Fibroblast of skin of abdomen (primary cell): ENCODE measurements around the gene UBL4A.
"Not testable (repeated sequence)": the region's sequence is repeated elsewhere in the genome, so short reads cannot be mapped to it uniquely, and the experiment has no call there.

Experiments
- DNase-seq: peaks from one replicate; pipeline ENCODE4 v3.0.0-alpha.2; 2013

UBL4A gene

GRCh38 chrX:154507673-154508383, 21.4 kb upstream of the UBL4A start:
- DNase-seq, result no peak

DNA sequence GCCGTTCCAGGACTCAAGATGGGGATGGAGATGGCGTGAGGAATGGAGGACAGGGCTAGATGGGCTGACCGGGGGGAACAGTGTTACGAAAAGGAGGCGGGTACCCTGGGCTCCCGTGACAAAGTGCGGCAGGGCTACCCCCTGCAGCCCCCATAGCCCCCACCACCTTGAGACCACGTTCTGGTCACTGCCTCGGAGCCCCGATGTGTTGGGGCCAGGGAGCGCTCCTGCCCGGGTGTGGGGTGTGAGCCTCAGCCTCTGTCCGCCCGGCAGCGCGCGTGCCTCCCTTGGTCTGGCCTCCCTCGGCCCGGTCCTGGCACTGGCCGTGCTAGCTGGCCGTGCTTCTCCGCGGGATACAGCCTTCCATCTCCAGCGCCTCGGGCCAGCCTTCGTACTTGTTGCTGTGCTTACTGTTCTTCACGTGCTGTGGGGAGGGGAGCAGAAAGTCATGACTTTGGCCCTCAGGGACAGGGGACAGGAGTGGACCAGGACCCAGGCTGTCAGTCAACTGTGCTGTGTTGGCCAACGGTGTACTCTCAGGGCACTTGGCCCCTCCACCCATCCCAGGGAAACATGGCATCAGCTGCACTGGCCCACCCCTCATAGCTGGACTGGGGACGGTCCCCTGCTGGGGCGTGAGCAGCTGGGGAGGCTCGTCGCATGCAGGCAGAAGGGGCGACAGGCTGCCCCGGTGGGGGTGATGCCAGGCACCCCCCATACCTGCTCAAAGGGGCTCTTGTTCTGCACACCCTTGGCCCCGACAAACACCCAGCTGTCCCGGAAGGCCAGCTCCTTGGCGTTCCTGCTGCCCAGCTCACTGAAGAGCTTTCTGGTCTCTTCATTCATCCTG, 20.3 kb upstream of the UBL4A start:
- no peak for DNase-seq

- peak; percentile 23 for DNase-seq
Observed at GRCh38 chrX:154505734-154506133, 19.3 kb upstream of the UBL4A start.

DNA sequence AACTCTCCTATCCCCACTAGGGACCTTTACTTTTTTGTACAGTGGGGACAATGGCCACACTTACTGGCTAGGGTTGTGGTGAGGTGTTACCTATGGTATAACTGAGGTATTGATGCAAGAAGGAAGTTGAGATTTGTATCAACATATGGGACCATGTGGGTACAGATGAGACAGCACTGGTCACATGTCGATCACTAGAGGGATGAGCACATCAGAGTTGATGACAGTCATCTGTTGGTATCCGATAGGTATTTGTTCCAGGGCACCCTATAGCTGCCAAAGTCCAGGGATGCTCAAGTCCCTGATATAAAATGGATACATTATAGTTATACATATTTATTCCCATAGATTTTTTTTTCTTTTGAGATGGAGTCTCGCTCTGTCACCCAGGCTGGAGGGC, 16.6 kb upstream of the UBL4A start:
- DNase-seq, result no peak

DNA sequence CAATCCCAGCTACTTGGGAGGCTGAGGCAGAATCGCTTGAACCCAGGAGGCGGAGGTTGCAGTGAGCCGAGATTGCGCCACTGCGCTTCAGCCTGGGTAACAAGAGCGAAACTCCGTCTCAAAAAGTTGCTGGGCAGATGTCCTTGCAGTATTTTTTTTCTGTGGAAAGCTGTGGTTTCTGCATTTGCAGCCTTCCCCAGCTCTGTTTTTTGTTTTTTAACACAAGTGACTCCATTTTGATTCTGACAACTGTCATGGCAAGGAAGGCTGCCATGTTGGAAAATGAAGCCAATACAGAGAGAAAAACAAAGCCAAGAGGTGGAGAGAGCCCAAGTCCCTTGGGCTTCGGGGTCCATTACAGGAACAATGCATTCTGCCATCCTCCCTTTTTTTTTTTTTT, 15.7 kb upstream of the UBL4A start:
- DNase-seq, result no peak

GRCh38 chrX:154501423-154501822, 15.0 kb upstream of the UBL4A start:
- not testable (repeated sequence) for DNase-seq

- DNase-seq, result not testable (repeated sequence)
Observed at GRCh38 chrX:154496591-154497137, 10.2 kb upstream of the UBL4A start.

DNA sequence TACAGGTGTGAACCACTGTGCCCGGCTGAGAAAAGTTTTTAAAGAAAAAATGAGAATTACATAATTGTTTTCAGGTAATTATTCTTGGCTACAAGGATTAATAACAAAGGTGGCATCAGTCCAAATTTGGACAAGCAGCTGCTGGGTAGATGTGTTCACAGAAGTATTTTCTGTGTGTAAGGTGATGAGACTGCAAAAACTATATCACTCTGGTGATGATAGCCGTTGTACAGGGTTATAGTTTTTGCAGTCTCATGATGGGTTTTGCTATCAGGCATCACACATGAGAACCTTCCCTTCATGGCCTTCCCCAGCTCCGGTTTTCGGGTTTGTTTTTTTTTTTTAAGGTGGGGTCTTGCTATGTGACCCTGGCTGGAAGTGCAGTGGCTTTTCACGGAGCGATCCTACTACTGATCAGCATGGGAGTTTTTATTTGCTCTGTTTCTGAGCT, 9.1 kb upstream of the UBL4A start:
- no peak for DNase-seq

DNA sequence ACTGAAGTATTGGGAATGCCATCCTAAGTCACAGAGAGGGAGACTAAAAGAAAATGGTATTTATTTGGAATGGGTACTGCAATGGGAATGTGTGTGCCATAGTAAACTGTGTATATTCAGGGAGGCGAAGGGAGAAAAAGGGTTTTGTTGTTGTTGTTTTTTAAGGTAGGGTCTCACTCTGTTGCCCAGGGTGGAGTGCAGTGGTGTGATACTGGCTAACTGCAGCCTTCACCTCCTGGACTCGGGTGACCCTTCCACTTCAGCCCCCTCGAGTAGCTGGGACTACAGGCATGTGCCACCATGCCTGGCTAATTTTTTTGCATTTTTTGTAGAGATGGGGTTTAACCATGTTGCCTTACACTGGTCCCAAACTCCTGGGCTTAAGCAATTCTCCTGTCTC, 8.3 kb upstream of the UBL4A start:
- DNase-seq, result no peak

GRCh38 chrX:154490414-154491083, 4.1 kb upstream of the UBL4A start, which contains the start of gene SLC10A3:
Gene SLC10A3, minus strand, starts transcription at chrX:154490629. Its CDS starts 1,689 bp downstream, at chrX:154488940.
- DNase-seq, result peak; percentile 93

DNA sequence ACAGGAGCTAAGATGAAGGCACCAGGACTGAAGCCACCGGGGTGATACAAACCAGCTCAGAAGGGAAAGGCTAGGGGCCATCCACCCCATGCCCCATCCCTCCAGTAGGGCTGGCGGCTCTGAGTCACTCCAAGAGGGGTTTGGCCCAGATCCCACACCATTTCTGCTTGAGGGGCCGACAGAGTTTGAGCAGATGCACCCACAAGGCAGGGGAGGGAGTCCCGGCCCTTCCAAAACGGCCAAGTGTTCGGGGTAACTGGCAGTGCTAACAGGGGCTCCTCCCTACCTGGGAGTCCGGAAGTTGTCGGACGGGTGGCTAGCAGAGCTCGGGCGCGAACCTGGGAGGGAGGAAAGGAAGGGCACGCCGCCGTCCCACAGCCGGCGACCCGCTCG, 3.6 kb upstream of the UBL4A start:
- DNase-seq, result peak; percentile 50

- no peak for DNase-seq
Observed at GRCh38 chrX:154489182-154489581, 2.8 kb upstream of the UBL4A start.

GRCh38 chrX:154488336-154489075, 2.1 kb upstream of the UBL4A start:
- no peak for DNase-seq

GRCh38 chrX:154487518-154488290, 1.3 kb upstream of the UBL4A start:
- DNase-seq, result no peak

- no peak for DNase-seq
Observed at GRCh38 chrX:154486052-154486395, 391 bp downstream of the UBL4A start.

DNA sequence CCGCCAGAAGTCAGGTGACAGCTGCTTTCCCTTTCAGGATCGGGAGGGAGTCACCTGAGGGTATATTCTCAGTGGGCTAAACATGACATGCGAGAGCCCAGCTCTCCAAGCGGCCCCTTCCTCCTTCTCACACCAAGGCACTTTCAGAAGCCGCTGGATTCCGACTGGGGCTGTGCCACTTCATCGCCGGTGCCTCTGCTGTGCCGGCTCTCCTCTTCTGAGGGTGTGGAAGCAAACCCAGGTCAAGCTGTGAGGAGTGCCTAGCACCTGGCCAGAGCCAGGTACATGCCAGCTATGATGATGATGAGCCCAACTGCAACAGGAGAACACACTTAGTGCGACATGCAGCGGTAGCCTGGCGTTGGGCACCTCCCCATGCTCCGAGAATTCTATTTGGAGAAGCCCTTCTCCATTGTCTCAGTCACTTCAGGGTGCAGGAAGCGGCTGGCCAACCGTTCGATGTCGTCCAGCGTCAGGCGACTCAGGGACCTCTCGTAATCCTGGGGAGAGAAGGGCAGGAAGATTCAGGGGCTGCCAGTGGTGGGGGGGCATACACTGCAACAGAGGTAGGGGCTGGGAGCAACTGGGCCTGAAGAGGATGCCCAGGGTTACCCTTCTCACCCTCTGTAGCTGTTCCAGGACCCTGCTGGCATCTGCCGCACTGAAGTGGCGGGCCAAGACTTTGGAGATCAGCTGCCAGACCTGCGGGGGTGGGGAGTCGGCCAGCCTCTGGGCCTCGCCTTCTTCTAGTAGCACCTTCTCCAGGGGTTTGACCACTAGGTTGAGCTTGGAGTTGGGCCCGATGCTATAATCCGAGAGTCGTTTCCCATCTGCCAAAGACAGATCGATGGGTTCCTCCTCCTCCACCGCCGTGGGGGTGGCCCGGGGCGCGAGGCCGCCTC, 1.0 kb downstream of the UBL4A start:
- DNase-seq, result no peak

DNA sequence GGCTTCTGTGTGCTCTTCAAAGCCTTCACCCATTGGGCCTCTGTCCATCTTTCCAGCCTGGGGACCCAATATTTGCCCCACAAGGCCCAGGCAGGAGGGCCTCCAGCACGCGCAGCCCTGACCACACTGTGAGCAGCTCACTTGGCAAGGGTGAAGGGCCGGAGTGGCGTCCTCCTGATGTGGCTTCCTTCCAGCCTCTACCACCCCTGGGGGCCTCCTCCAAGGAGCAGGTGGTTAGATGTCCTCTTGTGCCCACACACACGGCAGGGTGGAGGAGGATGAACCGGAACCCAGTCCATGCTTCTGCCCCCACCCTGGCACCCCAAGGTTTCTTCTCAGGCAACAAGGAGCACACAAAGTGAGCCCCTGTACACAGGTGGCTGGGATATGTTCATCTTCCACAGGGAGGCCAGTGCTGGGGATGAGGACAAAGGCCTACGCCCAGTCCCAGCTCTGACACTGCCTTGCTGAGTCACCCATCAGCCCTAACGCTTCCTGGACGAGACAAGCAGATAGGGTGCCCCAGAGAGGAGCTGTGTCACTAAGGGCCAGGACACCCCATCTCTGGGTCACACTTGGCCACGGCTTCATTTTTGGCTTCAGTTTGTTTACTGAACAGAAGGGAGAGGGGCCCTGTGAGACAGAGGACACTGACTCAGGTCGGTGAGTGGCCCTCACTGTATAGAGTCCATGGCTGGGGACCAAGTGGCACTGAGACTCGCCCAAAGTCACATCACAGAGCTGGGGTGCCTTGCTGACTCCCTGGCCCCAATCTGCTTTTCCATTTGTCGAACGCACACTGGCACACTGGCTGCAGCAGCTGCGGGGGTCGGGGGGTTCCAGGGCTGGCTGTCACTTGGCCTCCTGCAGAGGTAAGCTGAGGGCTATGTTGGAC, 1.9 kb downstream of the UBL4A start:
- no peak for DNase-seq

DNA sequence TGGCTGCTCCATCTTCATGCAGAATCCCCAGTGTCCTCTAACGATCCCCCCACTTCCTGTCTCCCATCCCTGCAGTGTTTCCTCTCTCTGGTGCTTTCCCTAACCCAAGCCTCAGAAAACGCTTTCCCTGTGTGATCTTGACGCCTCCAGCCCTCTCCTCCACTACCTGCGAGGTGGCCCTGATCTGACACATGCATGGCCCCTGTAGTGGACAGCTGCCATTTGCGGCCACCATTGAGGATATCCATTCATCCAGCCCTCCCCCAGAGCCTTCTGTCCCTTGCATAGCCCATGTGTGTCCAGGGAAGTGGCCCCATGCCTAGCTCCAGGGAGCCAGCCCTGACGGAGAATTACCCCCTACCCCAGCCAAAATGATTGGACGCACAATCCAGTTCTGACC, 3.1 kb downstream of the UBL4A start:
- DNase-seq, result no peak

GRCh38 chrX:154482786-154483185, 3.6 kb downstream of the UBL4A start:
- DNase-seq, result no peak
